ENCODE results near the gene SAPCD2.

DNA sequence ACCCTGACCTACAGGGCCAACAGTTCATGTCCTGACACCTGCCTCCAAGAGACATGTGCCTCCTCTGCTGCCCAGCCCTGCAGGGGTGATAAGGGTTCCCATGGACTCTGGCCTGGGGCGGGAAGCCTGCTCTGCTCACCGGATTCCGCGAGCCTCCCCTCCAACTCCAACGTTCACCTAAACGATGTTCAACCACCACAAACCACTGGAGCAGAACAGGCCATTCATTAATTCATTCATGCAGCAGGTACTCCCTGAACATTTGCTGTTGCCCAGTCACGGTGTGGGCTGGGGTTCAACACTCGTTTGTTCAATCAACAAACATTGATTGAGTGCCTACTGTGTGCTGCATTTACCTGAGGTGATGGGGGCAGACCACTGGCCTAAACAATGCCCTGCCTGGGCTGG, 3.6 kb upstream of the SAPCD2 start:
- TF ChIP-seq POLR2AphosphoS5 (IDR thresholded peaks at IDR 0.05): no peak
- TF ChIP-seq, protein P1, sequence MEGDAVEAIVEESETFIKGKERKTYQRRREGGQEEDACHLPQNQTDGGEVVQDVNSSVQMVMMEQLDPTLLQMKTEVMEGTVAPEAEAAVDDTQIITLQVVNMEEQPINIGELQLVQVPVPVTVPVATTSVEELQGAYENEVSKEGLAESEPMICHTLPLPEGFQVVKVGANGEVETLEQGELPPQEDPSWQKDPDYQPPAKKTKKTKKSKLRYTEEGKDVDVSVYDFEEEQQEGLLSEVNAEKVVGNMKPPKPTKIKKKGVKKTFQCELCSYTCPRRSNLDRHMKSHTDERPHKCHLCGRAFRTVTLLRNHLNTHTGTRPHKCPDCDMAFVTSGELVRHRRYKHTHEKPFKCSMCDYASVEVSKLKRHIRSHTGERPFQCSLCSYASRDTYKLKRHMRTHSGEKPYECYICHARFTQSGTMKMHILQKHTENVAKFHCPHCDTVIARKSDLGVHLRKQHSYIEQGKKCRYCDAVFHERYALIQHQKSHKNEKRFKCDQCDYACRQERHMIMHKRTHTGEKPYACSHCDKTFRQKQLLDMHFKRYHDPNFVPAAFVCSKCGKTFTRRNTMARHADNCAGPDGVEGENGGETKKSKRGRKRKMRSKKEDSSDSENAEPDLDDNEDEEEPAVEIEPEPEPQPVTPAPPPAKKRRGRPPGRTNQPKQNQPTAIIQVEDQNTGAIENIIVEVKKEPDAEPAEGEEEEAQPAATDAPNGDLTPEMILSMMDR (IDR thresholded peaks at IDR 0.05): no peak
- TF ChIP-seq POLR2A (IDR thresholded peaks at IDR 0.05; ENCODE audit: low read depth): no peak
